Measurements from ENCODE around the gene ABCC5. TPM values are rescaled to one million over a fixed set of nuclear protein-coding genes. Genes with fewer than 3 reads are reported as not detected.

Gene ABCC5
- 35.1 TPM for total RNA-seq (2021; ENCODE audit: unreplicated experiment)
- 22.1 TPM for polyA plus RNA-seq (2012; ENCODE audit: insufficient read length)
- percentile 66 among the genes with signal in this experiment for Bru-seq, nascent RNA
- BruChase-seq, experiment 1, labeled RNA remaining after a 2-hour chase = percentile 69 among the genes with signal in this experiment
- BruChase-seq, experiment 2, labeled RNA remaining after a 6-hour chase = percentile 69 among the genes with signal in this experiment
- long read RNA-seq, full-length matches to known transcripts = 53 of 100 reads
- long read RNA-seq, partial matches to known transcripts = 25 of 100 reads
- long read RNA-seq, other reads (novel, unspliced or antisense) = 22 of 100 reads

GRCh38 chr3:184017672-184018423 is at the start of gene ABCC5:
ABCC5 (minus strand) TSS chr3:184017884; CDS start chr3:184014392, 3,492 bp downstream.
- no TSS peak for BruUV-seq (replicated peaks)
- peak; percentile 65 for DNase-seq (ENCODE audit: low read depth, low spot score)
- intact Hi-C loops (cut with micrococcal nuclease; ENCODE audit: unreplicated experiment) = loop anchor here (1.0 kb wide), 1 partner anchor 123 kb away; no protein-coding TSS in a partner anchor
- Histone ChIP-seq H3K27me3 (ENCODE audit: control insufficient read depth, insufficient read depth, low read length) (no peaks in the 10 kb centered on the region), H3K36me3 (ENCODE audit: control insufficient read depth, insufficient read depth, low read length) (peaks cover 2% of the 10 kb centered on the region; the same call in 1 of the 2 replicates), H3K9me3 (ENCODE audit: control insufficient read depth, insufficient read depth, low read depth, low read length) (no peaks in the 10 kb centered on the region), H3K4me3 (ENCODE audit: low read depth in 2 of 2, low read length in 2 of 2) (peak within 1 kb of the TSS; percentile 73 to 96), H3K4me1 (ENCODE audit: control insufficient read depth, insufficient read depth, low read length) (peaks cover 19% of the 10 kb centered on the region), H3K27ac (ENCODE audit: low read length) (peak within 1 kb of the TSS; percentile 92)
- ChIA-PET CTCF (interaction anchor here (0.6 to 0.9 kb wide), 5 partner anchors 10 to 624 kb away, joined by 3 to 6 read pairs (median 3); no protein-coding TSS in a partner anchor), POLR2A (no interaction called here)
- peak; percentile 89 for TF ChIP-seq POLR2AphosphoS5 (IDR thresholded peaks at IDR 0.05; ENCODE audit: low read depth, low read length)
- peak; percentile 35; the same call in 1 of the 2 replicates for TF ChIP-seq TCF7L2 (IDR thresholded peaks at IDR 0.05; ENCODE audit: low read depth, low read length)
- TF ChIP-seq, protein P1, sequence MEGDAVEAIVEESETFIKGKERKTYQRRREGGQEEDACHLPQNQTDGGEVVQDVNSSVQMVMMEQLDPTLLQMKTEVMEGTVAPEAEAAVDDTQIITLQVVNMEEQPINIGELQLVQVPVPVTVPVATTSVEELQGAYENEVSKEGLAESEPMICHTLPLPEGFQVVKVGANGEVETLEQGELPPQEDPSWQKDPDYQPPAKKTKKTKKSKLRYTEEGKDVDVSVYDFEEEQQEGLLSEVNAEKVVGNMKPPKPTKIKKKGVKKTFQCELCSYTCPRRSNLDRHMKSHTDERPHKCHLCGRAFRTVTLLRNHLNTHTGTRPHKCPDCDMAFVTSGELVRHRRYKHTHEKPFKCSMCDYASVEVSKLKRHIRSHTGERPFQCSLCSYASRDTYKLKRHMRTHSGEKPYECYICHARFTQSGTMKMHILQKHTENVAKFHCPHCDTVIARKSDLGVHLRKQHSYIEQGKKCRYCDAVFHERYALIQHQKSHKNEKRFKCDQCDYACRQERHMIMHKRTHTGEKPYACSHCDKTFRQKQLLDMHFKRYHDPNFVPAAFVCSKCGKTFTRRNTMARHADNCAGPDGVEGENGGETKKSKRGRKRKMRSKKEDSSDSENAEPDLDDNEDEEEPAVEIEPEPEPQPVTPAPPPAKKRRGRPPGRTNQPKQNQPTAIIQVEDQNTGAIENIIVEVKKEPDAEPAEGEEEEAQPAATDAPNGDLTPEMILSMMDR (IDR thresholded peaks at IDR 0.05) = no peak; the same call in 1 of the 2 replicates
- TF ChIP-seq, protein P2, sequence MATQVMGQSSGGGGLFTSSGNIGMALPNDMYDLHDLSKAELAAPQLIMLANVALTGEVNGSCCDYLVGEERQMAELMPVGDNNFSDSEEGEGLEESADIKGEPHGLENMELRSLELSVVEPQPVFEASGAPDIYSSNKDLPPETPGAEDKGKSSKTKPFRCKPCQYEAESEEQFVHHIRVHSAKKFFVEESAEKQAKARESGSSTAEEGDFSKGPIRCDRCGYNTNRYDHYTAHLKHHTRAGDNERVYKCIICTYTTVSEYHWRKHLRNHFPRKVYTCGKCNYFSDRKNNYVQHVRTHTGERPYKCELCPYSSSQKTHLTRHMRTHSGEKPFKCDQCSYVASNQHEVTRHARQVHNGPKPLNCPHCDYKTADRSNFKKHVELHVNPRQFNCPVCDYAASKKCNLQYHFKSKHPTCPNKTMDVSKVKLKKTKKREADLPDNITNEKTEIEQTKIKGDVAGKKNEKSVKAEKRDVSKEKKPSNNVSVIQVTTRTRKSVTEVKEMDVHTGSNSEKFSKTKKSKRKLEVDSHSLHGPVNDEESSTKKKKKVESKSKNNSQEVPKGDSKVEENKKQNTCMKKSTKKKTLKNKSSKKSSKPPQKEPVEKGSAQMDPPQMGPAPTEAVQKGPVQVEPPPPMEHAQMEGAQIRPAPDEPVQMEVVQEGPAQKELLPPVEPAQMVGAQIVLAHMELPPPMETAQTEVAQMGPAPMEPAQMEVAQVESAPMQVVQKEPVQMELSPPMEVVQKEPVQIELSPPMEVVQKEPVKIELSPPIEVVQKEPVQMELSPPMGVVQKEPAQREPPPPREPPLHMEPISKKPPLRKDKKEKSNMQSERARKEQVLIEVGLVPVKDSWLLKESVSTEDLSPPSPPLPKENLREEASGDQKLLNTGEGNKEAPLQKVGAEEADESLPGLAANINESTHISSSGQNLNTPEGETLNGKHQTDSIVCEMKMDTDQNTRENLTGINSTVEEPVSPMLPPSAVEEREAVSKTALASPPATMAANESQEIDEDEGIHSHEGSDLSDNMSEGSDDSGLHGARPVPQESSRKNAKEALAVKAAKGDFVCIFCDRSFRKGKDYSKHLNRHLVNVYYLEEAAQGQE (IDR thresholded peaks at IDR 0.05; ENCODE audit: insufficient read depth in 1 of 2, low read depth in 2 of 2, low read length in 1 of 2) = no peak
- peak; percentile 99 for ATAC-seq
- in situ Hi-C loops (cut with HindIII; ENCODE audit: low pct_unique_long_range_greater_than_20kb, low sequenced_read_pairs) = no loop called here

DNA sequence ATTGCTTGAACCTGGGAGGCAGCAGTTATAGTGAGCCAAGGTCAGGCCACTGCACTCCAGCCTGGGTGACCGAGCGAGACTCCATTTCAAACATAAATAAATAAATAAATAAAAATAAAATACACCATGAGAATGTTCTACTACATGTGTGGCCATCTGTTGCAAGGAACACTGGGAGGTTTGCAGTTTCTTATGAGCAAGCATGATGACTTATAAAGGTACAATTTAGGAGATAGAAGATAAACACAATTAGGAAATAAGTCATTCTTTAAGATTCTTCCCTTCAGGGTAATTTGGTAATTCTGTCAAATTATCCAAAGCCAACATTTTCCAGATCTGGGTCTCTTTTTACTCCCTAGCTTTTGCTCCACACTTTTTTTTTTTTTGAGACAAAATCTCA is 48.5 kb upstream of the ABCC5 start:
- H3K4me3 ChIP-seq (ENCODE audit: low read depth in 2 of 2, low read length in 2 of 2) = no peak overlapping the region
- ATAC-seq (no peak), DNase-seq (ENCODE audit: low read depth, low spot score) (no peak)
- in situ Hi-C loops (cut with HindIII; ENCODE audit: low pct_unique_long_range_greater_than_20kb, low sequenced_read_pairs) = no loop called here
- TF ChIP-seq TCF7L2 (IDR thresholded peaks at IDR 0.05; ENCODE audit: low read depth, low read length) = no peak
- TF ChIP-seq, protein P2 (IDR thresholded peaks at IDR 0.05; ENCODE audit: insufficient read depth in 1 of 2, low read depth in 2 of 2, low read length in 1 of 2) = no peak
- no peak for TF ChIP-seq POLR2AphosphoS5 (IDR thresholded peaks at IDR 0.05; ENCODE audit: low read depth, low read length)
- TF ChIP-seq SIN3A (IDR thresholded peaks at IDR 0.05; ENCODE audit: borderline replicate concordance, insufficient read depth, low read depth, low read length) = no peak
- TF ChIP-seq, protein P1 (IDR thresholded peaks at IDR 0.05) = no peak
- no peaks in the 10 kb centered on the region for H3K4me1 ChIP-seq (ENCODE audit: control insufficient read depth, insufficient read depth, low read length)
- ChIA-PET POLR2A (no interaction called here), CTCF (no interaction called here)
- H3K27ac ChIP-seq (ENCODE audit: low read length) = no peak overlapping the region
- H3K27me3 ChIP-seq (ENCODE audit: control insufficient read depth, insufficient read depth, low read length) = no peaks in the 10 kb centered on the region; the same call in 1 of the 2 replicates
- intact Hi-C loops (cut with micrococcal nuclease; ENCODE audit: unreplicated experiment) = no loop called here
- no peaks in the 10 kb centered on the region for H3K36me3 ChIP-seq (ENCODE audit: control insufficient read depth, insufficient read depth, low read length)
- no TSS peak for BruUV-seq (replicated peaks)
- no peaks in the 10 kb centered on the region for H3K9me3 ChIP-seq (ENCODE audit: control insufficient read depth, insufficient read depth, low read depth, low read length)
